ENCODE data around the gene RIMS4. TPM values are rescaled to one million over a fixed set of nuclear protein-coding genes. Genes with fewer than 3 reads are reported as not detected.

RIMS4 gene
- total RNA-seq, 5 donors from 2014 or later (not counting 1 experiment from before 2014, with no cell fraction given): 0.06 to 0.12 TPM; not detected in 3

DNA sequence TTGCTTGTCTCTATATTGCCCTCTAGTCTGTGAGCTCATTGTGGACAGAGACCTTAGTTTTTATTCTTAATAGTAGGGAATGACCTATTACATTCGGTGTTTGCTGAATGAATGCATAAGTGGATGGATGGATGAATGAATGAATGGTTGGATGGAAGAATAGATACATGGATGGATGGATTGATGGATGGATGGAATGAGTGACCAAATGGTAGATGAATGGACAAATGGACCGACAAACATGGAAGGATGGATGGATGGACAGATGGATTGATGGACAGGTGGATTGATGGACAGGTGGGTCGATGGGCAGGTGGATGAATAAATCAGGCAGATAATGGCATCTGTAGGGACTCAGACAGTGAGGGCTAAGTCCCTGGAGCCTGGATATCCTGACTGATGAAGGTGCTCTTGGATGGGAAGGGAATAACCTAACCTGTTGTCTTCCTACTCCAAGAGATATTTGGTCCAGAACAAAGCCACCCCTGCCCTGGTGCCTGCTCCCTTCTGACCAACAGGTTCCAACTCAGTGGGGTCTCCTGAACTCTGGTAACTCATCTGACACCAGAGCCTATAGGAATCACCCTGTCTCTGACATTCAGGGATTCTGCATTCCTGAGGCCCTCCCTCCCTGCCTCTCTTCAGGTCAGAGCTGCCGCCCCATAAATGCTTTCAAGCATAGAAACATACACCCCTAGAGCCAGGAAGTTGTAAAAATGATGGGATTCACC is 104.8 kb downstream of the RIMS4 start:
- Mint-ChIP-seq H3K4me1 (no peaks in the 10 kb centered on the region), H3K27me3 (peaks cover 0 to 4% of the 10 kb centered on the region in 2 donors), H3K36me3 (no peaks in the 10 kb centered on the region), H3K27ac (no peak overlapping the region), H3K4me3 (no peak overlapping the region), H3K9me3 (no peaks in the 10 kb centered on the region)
- no peaks in the 10 kb centered on the region for H3K9me3 ChIP-seq
- H3K27me3 ChIP-seq (replicated peaks in 1 of 2; ENCODE audit: control insufficient read depth in 2 of 2, extremely low read depth in 1 of 2, insufficient read depth in 2 of 2, low read length in 1 of 2): peaks cover 0 to 23% of the 10 kb centered on the region in 2 experiments
- POLR2A ChIA-PET: no interaction called here
- no peaks in the 10 kb centered on the region for H3K4me1 ChIP-seq (ENCODE audit: control insufficient read depth in 1 of 2, extremely low read depth in 1 of 2, insufficient read depth in 2 of 2, low read length in 2 of 2)
- CTCF ChIA-PET: no interaction called here
- ATAC-seq (replicated peaks in 1 of 4) (no peak), DNase-seq (no peak)
- 77% methylated on average over 3 of the region's 4 CpGs for WGBS (ENCODE audit: insufficient coverage)
- H3K36me3 ChIP-seq (ENCODE audit: control insufficient read depth in 2 of 2, extremely low read depth in 1 of 2, insufficient read depth in 1 of 2, low read length in 1 of 2): no peaks in the 10 kb centered on the region
- no peak overlapping the region for H3K4me3 ChIP-seq (ENCODE audit: control insufficient read depth in 1 of 2, extremely low read depth in 1 of 2, low read length in 1 of 2)
- no peak overlapping the region for H3K27ac ChIP-seq (ENCODE audit: low read length)

DNA sequence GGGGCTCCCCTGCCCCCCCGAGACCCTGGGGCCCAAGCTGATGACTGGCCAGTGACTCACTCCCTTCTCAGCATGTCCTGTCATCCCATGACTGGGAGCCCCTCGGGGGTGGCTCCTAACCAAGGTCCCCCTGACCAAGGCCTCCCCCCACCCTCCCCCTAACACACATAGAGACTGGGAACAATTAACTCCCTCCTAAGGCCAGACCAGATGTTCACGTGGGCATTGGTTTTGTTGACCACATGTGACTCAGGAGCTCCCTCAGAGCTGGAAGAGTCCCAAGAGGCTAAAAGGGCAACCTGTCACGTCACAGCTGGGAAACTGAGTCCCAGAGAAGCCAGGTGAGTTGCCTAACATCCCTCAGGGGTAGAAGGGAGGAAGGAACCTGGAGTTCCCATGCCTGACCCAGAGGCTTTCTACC is 105.8 kb downstream of the RIMS4 start:
- no peak overlapping the region for H3K4me3 Mint-ChIP-seq
- H3K9me3 ChIP-seq: no peaks in the 10 kb centered on the region
- ChIA-PET POLR2A (no interaction called here), CTCF (no interaction called here)
- H3K4me1 Mint-ChIP-seq: no peaks in the 10 kb centered on the region
- H3K9me3 Mint-ChIP-seq: no peaks in the 10 kb centered on the region
- no peak overlapping the region for H3K4me3 ChIP-seq (ENCODE audit: control insufficient read depth in 1 of 2, extremely low read depth in 1 of 2, low read length in 1 of 2)
- H3K4me1 ChIP-seq (ENCODE audit: control insufficient read depth in 1 of 2, extremely low read depth in 1 of 2, insufficient read depth in 2 of 2, low read length in 2 of 2): no peaks in the 10 kb centered on the region
- no CpG with 5 or more reads among the region's 4 CpGs for WGBS (ENCODE audit: insufficient coverage)
- no peak overlapping the region for H3K27ac ChIP-seq (ENCODE audit: low read length)
- ATAC-seq (replicated peaks in 1 of 4): no peak
- H3K27me3 Mint-ChIP-seq: peaks cover 0 to 4% of the 10 kb centered on the region in 2 donors
- H3K36me3 ChIP-seq (ENCODE audit: control insufficient read depth in 2 of 2, extremely low read depth in 1 of 2, insufficient read depth in 1 of 2, low read length in 1 of 2): no peaks in the 10 kb centered on the region
- H3K36me3 Mint-ChIP-seq: no peaks in the 10 kb centered on the region
- H3K27me3 ChIP-seq (replicated peaks in 1 of 2; ENCODE audit: control insufficient read depth in 2 of 2, extremely low read depth in 1 of 2, insufficient read depth in 2 of 2, low read length in 1 of 2): peaks cover 0 to 23% of the 10 kb centered on the region in 2 experiments
- no peak for DNase-seq
- H3K27ac Mint-ChIP-seq: no peak overlapping the region

DNA sequence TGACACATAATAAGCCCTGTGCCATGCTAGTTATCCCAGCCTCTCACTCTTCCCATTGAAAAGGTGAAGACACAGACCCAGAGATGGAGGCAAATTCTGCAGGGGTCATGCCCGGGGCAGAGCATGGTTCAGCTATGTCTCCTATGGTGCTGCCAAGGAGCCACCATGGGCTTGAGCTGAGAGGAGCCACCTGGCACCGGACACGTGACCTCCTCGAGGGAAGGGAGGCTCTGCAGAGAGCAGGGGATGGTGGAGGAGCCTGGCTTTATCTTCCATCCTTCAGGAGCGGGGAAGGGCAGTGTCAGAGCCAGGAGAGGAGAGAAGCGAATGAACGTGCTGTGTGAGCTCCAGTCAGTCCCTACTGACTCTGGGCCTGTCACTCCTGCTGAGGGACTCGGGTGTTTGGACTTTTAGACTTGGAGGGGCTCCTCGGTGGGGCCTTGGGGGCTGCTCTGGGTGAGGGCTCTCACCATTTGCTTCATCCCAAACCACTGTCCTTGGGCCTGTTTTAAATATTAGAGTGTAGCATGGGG is 106.3 kb downstream of the RIMS4 start:
- no peak overlapping the region for H3K27ac ChIP-seq (ENCODE audit: low read length)
- H3K4me3 ChIP-seq (ENCODE audit: control insufficient read depth in 1 of 2, extremely low read depth in 1 of 2, low read length in 1 of 2): no peak overlapping the region
- ATAC-seq (replicated peaks in 1 of 4): no peak
- H3K36me3 Mint-ChIP-seq: no peaks in the 10 kb centered on the region
- H3K36me3 ChIP-seq (ENCODE audit: control insufficient read depth in 2 of 2, extremely low read depth in 1 of 2, insufficient read depth in 1 of 2, low read length in 1 of 2): no peaks in the 10 kb centered on the region
- WGBS (ENCODE audit: insufficient coverage): 88% methylated on average over 7 of the region's 9 CpGs
- DNase-seq: no peak
- ChIA-PET CTCF (no interaction called here), POLR2A (no interaction called here)
- no peak overlapping the region for H3K4me3 Mint-ChIP-seq
- H3K27ac Mint-ChIP-seq: no peak overlapping the region
- no peaks in the 10 kb centered on the region for H3K4me1 ChIP-seq (ENCODE audit: control insufficient read depth in 1 of 2, extremely low read depth in 1 of 2, insufficient read depth in 2 of 2, low read length in 2 of 2)
- H3K27me3 Mint-ChIP-seq: peaks cover 0 to 4% of the 10 kb centered on the region in 2 donors
- no peaks in the 10 kb centered on the region for H3K9me3 ChIP-seq
- H3K27me3 ChIP-seq (replicated peaks in 1 of 2; ENCODE audit: control insufficient read depth in 2 of 2, extremely low read depth in 1 of 2, insufficient read depth in 2 of 2, low read length in 1 of 2): peaks cover 0 to 23% of the 10 kb centered on the region in 2 experiments
- no peaks in the 10 kb centered on the region for H3K9me3 Mint-ChIP-seq
- no peaks in the 10 kb centered on the region for H3K4me1 Mint-ChIP-seq

DNA sequence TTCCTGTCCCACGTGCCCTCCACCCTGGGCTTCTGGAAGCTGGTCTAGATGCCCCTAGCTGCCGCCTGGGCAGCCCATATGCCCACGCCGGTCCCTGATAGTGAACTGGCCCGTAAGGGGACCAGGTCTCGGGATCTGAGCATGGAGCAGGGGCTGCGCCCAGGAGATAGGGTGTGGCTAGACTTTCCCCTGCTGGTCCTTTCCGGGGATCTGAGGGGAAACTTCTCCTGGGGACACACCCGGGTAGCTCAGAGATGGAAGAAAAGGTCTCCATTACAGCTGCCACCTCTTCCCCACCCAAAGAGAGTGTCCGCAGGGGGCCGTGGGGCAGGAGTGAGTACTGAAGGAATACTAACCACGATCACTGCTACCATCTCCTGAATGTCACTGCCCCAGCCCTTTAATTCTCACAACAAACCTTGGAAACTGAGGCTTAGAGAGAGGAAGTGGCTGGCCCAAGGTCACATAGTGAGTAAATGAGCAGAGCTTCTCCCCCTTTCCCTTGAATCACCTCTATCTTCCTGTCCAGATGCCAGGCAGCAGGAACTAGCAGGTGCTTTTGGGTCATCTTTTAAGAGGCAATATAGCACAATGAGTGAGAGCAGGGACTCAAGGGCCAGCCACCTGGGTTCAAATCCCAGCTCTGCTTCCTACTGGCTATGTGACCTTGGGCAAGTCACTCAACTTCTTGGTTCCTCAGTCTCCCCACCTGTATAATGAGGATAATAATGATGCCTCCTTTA is 107.0 kb downstream of the RIMS4 start:
- Mint-ChIP-seq H3K9me3 (no peaks in the 10 kb centered on the region), H3K36me3 (no peaks in the 10 kb centered on the region), H3K4me3 (no peak overlapping the region), H3K27ac (no peak overlapping the region), H3K27me3 (peaks cover 0 to 4% of the 10 kb centered on the region in 2 donors), H3K4me1 (no peaks in the 10 kb centered on the region)
- H3K27me3 ChIP-seq (replicated peaks in 1 of 2; ENCODE audit: control insufficient read depth in 2 of 2, extremely low read depth in 1 of 2, insufficient read depth in 2 of 2, low read length in 1 of 2): peaks cover 0 to 23% of the 10 kb centered on the region in 2 experiments
- ATAC-seq (replicated peaks in 1 of 4) (no peak), DNase-seq (no peak)
- WGBS (ENCODE audit: insufficient coverage): 63% methylated on average over 2 of the region's 12 CpGs
- POLR2A ChIA-PET: interaction anchor here (0.5 to 0.6 kb wide), 2 partner anchors 11 to 204 kb away, joined by 4 to 5 read pairs; no protein-coding TSS in a partner anchor
- CTCF ChIA-PET: no interaction called here
- H3K4me1 ChIP-seq (ENCODE audit: control insufficient read depth in 1 of 2, extremely low read depth in 1 of 2, insufficient read depth in 2 of 2, low read length in 2 of 2): no peaks in the 10 kb centered on the region
- no peak overlapping the region for H3K4me3 ChIP-seq (ENCODE audit: control insufficient read depth in 1 of 2, extremely low read depth in 1 of 2, low read length in 1 of 2)
- no peaks in the 10 kb centered on the region for H3K9me3 ChIP-seq
- no peaks in the 10 kb centered on the region for H3K36me3 ChIP-seq (ENCODE audit: control insufficient read depth in 2 of 2, extremely low read depth in 1 of 2, insufficient read depth in 1 of 2, low read length in 1 of 2)
- H3K27ac ChIP-seq (ENCODE audit: low read length): no peak overlapping the region

DNA sequence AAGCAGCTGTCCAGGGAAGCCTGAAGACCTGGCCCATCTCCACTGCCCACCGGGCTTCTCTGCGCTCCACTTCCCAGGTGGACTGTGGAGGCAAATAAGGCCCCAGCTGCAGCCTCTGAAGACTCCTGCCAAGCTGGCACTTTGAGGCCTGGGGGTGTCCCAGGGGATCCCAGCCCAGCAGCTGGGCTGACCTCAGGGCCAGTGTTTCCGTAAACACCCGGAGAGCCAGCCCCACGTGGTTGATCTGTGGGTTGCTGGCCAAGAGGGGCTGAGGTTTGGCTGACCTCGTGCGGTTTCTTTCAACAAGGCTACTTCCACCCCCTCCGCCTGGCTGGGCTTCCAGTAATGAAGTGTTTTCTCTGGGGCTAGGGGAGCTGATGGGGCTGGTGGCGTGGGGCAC is 107.6 kb downstream of the RIMS4 start:
- H3K4me1 Mint-ChIP-seq: no peaks in the 10 kb centered on the region
- peaks cover 0 to 23% of the 10 kb centered on the region in 2 experiments for H3K27me3 ChIP-seq (replicated peaks in 1 of 2; ENCODE audit: control insufficient read depth in 2 of 2, extremely low read depth in 1 of 2, insufficient read depth in 2 of 2, low read length in 1 of 2)
- WGBS (ENCODE audit: insufficient coverage): 81% methylated on average over 2 of the region's 9 CpGs
- no peak overlapping the region for H3K4me3 ChIP-seq (ENCODE audit: control insufficient read depth in 1 of 2, extremely low read depth in 1 of 2, low read length in 1 of 2)
- no peak overlapping the region for H3K4me3 Mint-ChIP-seq
- peaks cover 0 to 4% of the 10 kb centered on the region in 2 donors for H3K27me3 Mint-ChIP-seq
- DNase-seq: no peak
- H3K36me3 ChIP-seq (ENCODE audit: control insufficient read depth in 2 of 2, extremely low read depth in 1 of 2, insufficient read depth in 1 of 2, low read length in 1 of 2): no peaks in the 10 kb centered on the region
- no peak overlapping the region for H3K27ac ChIP-seq (ENCODE audit: low read length)
- no peaks in the 10 kb centered on the region for H3K9me3 Mint-ChIP-seq
- no peak for ATAC-seq (replicated peaks in 1 of 4)
- POLR2A ChIA-PET: interaction anchor here (0.5 to 0.6 kb wide), 2 partner anchors 11 to 205 kb away, joined by 4 to 5 read pairs; no protein-coding TSS in a partner anchor
- H3K4me1 ChIP-seq (ENCODE audit: control insufficient read depth in 1 of 2, extremely low read depth in 1 of 2, insufficient read depth in 2 of 2, low read length in 2 of 2): no peaks in the 10 kb centered on the region
- no peaks in the 10 kb centered on the region for H3K9me3 ChIP-seq
- H3K27ac Mint-ChIP-seq: no peak overlapping the region
- no peaks in the 10 kb centered on the region for H3K36me3 Mint-ChIP-seq
- CTCF ChIA-PET: no interaction called here

DNA sequence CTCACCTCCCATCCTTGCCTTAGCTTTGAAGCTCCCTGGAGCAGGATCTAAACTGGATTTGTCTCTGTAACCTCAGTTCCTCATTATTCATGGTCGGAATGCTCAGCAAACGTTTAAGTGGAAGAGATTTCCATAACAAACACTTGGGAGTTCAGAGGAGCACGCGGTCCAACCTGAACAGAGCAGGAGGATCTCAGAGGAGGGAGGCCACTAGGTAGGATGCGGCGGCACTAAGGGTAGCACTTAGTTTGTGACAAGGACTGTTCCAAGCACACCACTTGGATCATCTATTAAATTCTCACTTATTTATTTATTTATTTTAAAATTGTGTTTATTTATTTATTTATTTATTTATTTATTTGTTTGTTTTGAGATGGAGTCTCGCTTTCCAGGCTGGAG is 108.5 kb downstream of the RIMS4 start:
- WGBS (ENCODE audit: insufficient coverage): no CpG with 5 or more reads among the region's 7 CpGs
- ChIA-PET CTCF (no interaction called here), POLR2A (no interaction called here)
- Histone ChIP-seq H3K27ac (ENCODE audit: low read length) (no peak overlapping the region), H3K4me3 (ENCODE audit: control insufficient read depth in 1 of 2, extremely low read depth in 1 of 2, low read length in 1 of 2) (no peak overlapping the region), H3K27me3 (replicated peaks in 1 of 2; ENCODE audit: control insufficient read depth in 2 of 2, extremely low read depth in 1 of 2, insufficient read depth in 2 of 2, low read length in 1 of 2) (peaks cover 0 to 23% of the 10 kb centered on the region in 2 experiments), H3K36me3 (ENCODE audit: control insufficient read depth in 2 of 2, extremely low read depth in 1 of 2, insufficient read depth in 1 of 2, low read length in 1 of 2) (no peaks in the 10 kb centered on the region), H3K9me3 (no peaks in the 10 kb centered on the region), H3K4me1 (ENCODE audit: control insufficient read depth in 1 of 2, extremely low read depth in 1 of 2, insufficient read depth in 2 of 2, low read length in 2 of 2) (no peaks in the 10 kb centered on the region)
- H3K27me3 Mint-ChIP-seq: peaks cover 0 to 4% of the 10 kb centered on the region in 2 donors
- ATAC-seq (replicated peaks in 1 of 4) (no peak), DNase-seq (no peak)
- no peak overlapping the region for H3K27ac Mint-ChIP-seq
- no peak overlapping the region for H3K4me3 Mint-ChIP-seq
- no peaks in the 10 kb centered on the region for H3K4me1 Mint-ChIP-seq
- no peaks in the 10 kb centered on the region for H3K36me3 Mint-ChIP-seq
- H3K9me3 Mint-ChIP-seq: no peaks in the 10 kb centered on the region

All from T-cell (primary cell).